Coronary artery (tissue), 2 donors: ENCODE data around the gene TXNL1.

Source experiments
- DNase-seq: peaks from one replicate; pipeline ENCODE4 v3.0.0-alpha.2; 2017; ENCODE audit warnings: low spot score
- H3K27ac ChIP-seq, 2 donors: fragments of 200-600 bp; sonication (generic); one replicate each; pipeline ENCODE4 v1.5.1; 2016 to 2019
- H3K4me3 ChIP-seq: fragments of 200-600 bp; sonication (generic); 2 replicates; pipeline ENCODE4 v1.5.1; 2016; ENCODE audit warnings: mild to moderate bottlenecking, moderate library complexity
- TF ChIP-seq, protein P1 (sequence below): fragments of 200-600 bp; sonication (generic); IDR thresholded peaks from one replicate; pipeline ENCODE4 v1.5.1; 2019; ENCODE audit warnings: antibody characterized with exemption

The TXNL1 gene

GRCh38 chr18:56645415-56646016, 7.1 kb upstream of the TXNL1 start:
- Histone ChIP-seq H3K27ac (no peak overlapping the region), H3K4me3 (no peak overlapping the region)
- DNase-seq: no peak
- TF ChIP-seq, protein P1, sequence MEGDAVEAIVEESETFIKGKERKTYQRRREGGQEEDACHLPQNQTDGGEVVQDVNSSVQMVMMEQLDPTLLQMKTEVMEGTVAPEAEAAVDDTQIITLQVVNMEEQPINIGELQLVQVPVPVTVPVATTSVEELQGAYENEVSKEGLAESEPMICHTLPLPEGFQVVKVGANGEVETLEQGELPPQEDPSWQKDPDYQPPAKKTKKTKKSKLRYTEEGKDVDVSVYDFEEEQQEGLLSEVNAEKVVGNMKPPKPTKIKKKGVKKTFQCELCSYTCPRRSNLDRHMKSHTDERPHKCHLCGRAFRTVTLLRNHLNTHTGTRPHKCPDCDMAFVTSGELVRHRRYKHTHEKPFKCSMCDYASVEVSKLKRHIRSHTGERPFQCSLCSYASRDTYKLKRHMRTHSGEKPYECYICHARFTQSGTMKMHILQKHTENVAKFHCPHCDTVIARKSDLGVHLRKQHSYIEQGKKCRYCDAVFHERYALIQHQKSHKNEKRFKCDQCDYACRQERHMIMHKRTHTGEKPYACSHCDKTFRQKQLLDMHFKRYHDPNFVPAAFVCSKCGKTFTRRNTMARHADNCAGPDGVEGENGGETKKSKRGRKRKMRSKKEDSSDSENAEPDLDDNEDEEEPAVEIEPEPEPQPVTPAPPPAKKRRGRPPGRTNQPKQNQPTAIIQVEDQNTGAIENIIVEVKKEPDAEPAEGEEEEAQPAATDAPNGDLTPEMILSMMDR: no peak

DNA sequence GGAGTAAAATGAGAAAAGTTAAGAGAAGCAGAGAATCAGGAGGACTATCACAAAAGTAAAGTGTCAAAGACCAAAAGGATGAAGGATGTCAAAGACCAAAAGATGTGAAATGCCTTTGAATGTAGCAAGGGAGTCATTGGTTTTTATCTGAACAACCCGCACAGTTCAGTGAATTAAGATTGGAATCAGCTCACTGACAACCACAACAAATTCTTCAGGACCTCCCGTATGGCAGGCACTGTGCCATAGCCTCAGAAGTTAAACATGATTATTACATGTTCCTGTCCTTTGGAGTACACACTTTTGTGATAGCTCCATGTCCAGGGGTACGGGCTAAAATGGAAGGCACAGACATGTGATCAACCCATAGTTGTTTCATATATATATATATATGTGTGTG, 5.0 kb upstream of the TXNL1 start:
- Histone ChIP-seq H3K27ac (no peak overlapping the region), H3K4me3 (no peak overlapping the region)
- TF ChIP-seq, protein P1: no peak
- no peak for DNase-seq

- TF ChIP-seq, protein P1: no peak
- Histone ChIP-seq H3K4me3 (no peak overlapping the region), H3K27ac (no peak overlapping the region)
- no peak for DNase-seq
Measured at GRCh38 chr18:56641714-56642337, 3.4 kb upstream of the TXNL1 start.

- Histone ChIP-seq H3K27ac (peak overlapping the region in 1 of 2 donors; percentile 95), H3K4me3 (no peak overlapping the region)
- no peak for DNase-seq
- TF ChIP-seq, protein P1: no peak
Measured at GRCh38 chr18:56639571-56639970, 1.2 kb upstream of the TXNL1 start.

DNA sequence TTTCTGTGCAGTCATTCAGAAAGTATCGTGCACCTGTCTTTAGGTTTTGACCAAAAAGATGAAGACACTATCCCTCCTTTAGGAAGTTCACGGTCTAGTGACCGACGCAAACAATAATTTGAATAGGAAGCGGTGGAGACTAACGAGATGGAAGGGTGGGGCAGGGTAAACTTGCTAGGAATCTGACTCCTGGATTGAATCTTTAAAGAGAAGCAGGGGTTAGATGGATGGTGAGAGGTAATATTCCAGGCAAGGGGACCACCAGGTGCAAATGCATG, 651 bp upstream of the TXNL1 start:
- DNase-seq: no peak
- TF ChIP-seq, protein P1: no peak
- Histone ChIP-seq H3K27ac (peak overlapping the region; percentile 89 to 95), H3K4me3 (peak overlapping the region; percentile 87)

DNA sequence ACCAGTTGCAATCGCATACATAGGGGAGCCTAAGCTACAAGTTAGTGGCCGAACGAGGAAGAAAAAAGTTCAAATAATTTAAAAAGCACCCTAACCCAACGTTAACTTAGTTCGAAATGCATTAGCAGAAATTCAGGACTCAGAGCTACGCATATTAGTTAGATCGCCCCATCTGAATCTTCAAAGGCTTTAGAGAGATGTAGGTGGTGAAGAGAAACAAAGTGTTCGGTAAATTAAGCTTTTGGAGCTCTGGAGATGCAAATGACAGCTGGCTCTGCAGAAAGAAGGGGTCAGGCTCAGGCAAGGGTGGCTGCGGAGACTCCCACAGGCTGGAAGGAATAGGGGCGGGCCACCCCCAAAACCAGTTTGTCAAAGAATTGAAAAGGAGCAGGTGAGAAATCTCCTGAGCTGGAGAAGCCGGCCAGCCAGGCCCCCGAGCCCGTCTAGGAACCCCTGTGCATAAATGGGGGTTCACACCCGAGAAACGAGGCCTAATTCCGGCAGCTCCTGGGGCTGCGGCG, 621 bp downstream of the TXNL1 start:
- peak overlapping the region; percentile 89 to 95 for H3K27ac ChIP-seq
- no peak for DNase-seq
- TF ChIP-seq, protein P1: no peak
- H3K4me3 ChIP-seq: peak overlapping the region; percentile 87

- H3K27ac ChIP-seq: peak overlapping the region in 1 of 2 donors; percentile 89
- TF ChIP-seq, protein P1: no peak
- no peak for DNase-seq
- peak overlapping the region; percentile 87 for H3K4me3 ChIP-seq
Measured at GRCh38 chr18:56637176-56637575, 1.2 kb downstream of the TXNL1 start.
